Rectal smooth muscle tissue (tissue), 1 donor: ENCODE data around the gene PKIB.
"Not testable (repeated sequence)": the region's sequence is repeated elsewhere in the genome, so short reads cannot be mapped to it uniquely, and the experiment has no call there.

Experiments
- H3K27ac ChIP-seq: one replicate; pipeline ENCODE4 v1.7.0; 2013; ENCODE audit warnings: low read depth, low read length, inconsistent platforms
- H3K27me3 ChIP-seq: one replicate; pipeline ENCODE4 v1.7.0; 2013; ENCODE audit warnings: low read length; ENCODE audit not compliant: control insufficient read depth, insufficient read depth
- H3K36me3 ChIP-seq: one replicate; pipeline ENCODE4 v1.7.0; 2013; ENCODE audit warnings: low read length; ENCODE audit not compliant: control insufficient read depth, insufficient read depth
- H3K4me1 ChIP-seq: one replicate; pipeline ENCODE4 v1.7.0; 2013; ENCODE audit warnings: low read length; ENCODE audit not compliant: control insufficient read depth, insufficient read depth
- H3K4me3 ChIP-seq: one replicate; pipeline ENCODE4 v1.7.0; 2013; ENCODE audit warnings: low read length
- H3K9ac ChIP-seq: one replicate; pipeline ENCODE4 v1.7.0; 2013; ENCODE audit warnings: low read length

Gene PKIB

GRCh38 chr6:122623279-122623678 lies 13.1 kb downstream of the PKIB start:
- H3K4me3 ChIP-seq = no peak overlapping the region
- H3K27me3 ChIP-seq = no peaks in the 10 kb centered on the region
- no peak overlapping the region for H3K27ac ChIP-seq
- no peak overlapping the region for H3K9ac ChIP-seq
- no peaks in the 10 kb centered on the region for H3K4me1 ChIP-seq
- H3K36me3 ChIP-seq = no peaks in the 10 kb centered on the region

GRCh38 chr6:122624853-122625252 lies 14.6 kb downstream of the PKIB start:
- H3K27me3 ChIP-seq = no peaks in the 10 kb centered on the region
- H3K36me3 ChIP-seq = no peaks in the 10 kb centered on the region
- H3K9ac ChIP-seq = no peak overlapping the region
- no peak overlapping the region for H3K4me3 ChIP-seq
- no peaks in the 10 kb centered on the region for H3K4me1 ChIP-seq
- no peak overlapping the region for H3K27ac ChIP-seq

GRCh38 chr6:122628714-122629113 lies 18.5 kb downstream of the PKIB start:
- Histone ChIP-seq H3K9ac (no peak overlapping the region), H3K27me3 (no peaks in the 10 kb centered on the region), H3K36me3 (no peaks in the 10 kb centered on the region), H3K4me3 (no peak overlapping the region), H3K27ac (no peak overlapping the region), H3K4me1 (no peaks in the 10 kb centered on the region)

GRCh38 chr6:122631571-122632249 lies 21.5 kb downstream of the PKIB start:
- Histone ChIP-seq H3K36me3 (no peaks in the 10 kb centered on the region), H3K27me3 (no peaks in the 10 kb centered on the region), H3K4me1 (no peaks in the 10 kb centered on the region), H3K27ac (no peak overlapping the region), H3K9ac (no peak overlapping the region), H3K4me3 (no peak overlapping the region)

- no peak overlapping the region for H3K27ac ChIP-seq
- H3K36me3 ChIP-seq = no peaks in the 10 kb centered on the region
- H3K4me1 ChIP-seq = no peaks in the 10 kb centered on the region
- H3K9ac ChIP-seq = no peak overlapping the region
- H3K4me3 ChIP-seq = no peak overlapping the region
- H3K27me3 ChIP-seq = no peaks in the 10 kb centered on the region
Observed at GRCh38 chr6:122640366-122640765, 30.2 kb downstream of the PKIB start.

- Histone ChIP-seq H3K9ac (no peak overlapping the region), H3K4me3 (no peak overlapping the region), H3K27me3 (no peaks in the 10 kb centered on the region), H3K36me3 (no peaks in the 10 kb centered on the region), H3K27ac (no peak overlapping the region), H3K4me1 (no peaks in the 10 kb centered on the region)
Observed at GRCh38 chr6:122641819-122642218, 31.6 kb downstream of the PKIB start.

- H3K27me3 ChIP-seq, H3K9ac ChIP-seq, H3K27ac ChIP-seq: not testable (repeated sequence)
Observed at GRCh38 chr6:122642604-122643003, 32.4 kb downstream of the PKIB start.

GRCh38 chr6:122645256-122645655 lies 35.1 kb downstream of the PKIB start:
- Histone ChIP-seq H3K36me3 (no peaks in the 10 kb centered on the region), H3K9ac (no peak overlapping the region), H3K4me1 (no peaks in the 10 kb centered on the region), H3K4me3 (no peak overlapping the region), H3K27me3 (no peaks in the 10 kb centered on the region), H3K27ac (no peak overlapping the region)

More at GRCh38 chr6:122642604-122643003, 32.4 kb downstream of the PKIB start:
- not testable (repeated sequence) for H3K4me3 ChIP-seq, H3K4me1 ChIP-seq, H3K36me3 ChIP-seq

- Histone ChIP-seq H3K9ac (no peak overlapping the region), H3K4me1 (no peaks in the 10 kb centered on the region), H3K27ac (no peak overlapping the region), H3K36me3 (no peaks in the 10 kb centered on the region), H3K4me3 (no peak overlapping the region), H3K27me3 (no peaks in the 10 kb centered on the region)
Observed at GRCh38 chr6:122647765-122648164, 37.6 kb downstream of the PKIB start.

- Histone ChIP-seq H3K4me1 (no peaks in the 10 kb centered on the region), H3K27ac (no peak overlapping the region), H3K27me3 (no peaks in the 10 kb centered on the region), H3K4me3 (no peak overlapping the region), H3K9ac (no peak overlapping the region), H3K36me3 (no peaks in the 10 kb centered on the region)
Observed at GRCh38 chr6:122648726-122649125, 38.5 kb downstream of the PKIB start.

- H3K9ac ChIP-seq = no peak overlapping the region
- H3K36me3 ChIP-seq = no peaks in the 10 kb centered on the region
- H3K27me3 ChIP-seq = no peaks in the 10 kb centered on the region
- H3K4me3 ChIP-seq = no peak overlapping the region
- no peak overlapping the region for H3K27ac ChIP-seq
- H3K4me1 ChIP-seq = no peaks in the 10 kb centered on the region
Observed at GRCh38 chr6:122649701-122650100, 39.5 kb downstream of the PKIB start.

- no peak overlapping the region for H3K27ac ChIP-seq
- H3K4me3 ChIP-seq = no peak overlapping the region
- no peaks in the 10 kb centered on the region for H3K4me1 ChIP-seq
- no peaks in the 10 kb centered on the region for H3K27me3 ChIP-seq
- H3K36me3 ChIP-seq = no peaks in the 10 kb centered on the region
- no peak overlapping the region for H3K9ac ChIP-seq
Observed at GRCh38 chr6:122650403-122650802, 40.2 kb downstream of the PKIB start.

- no peaks in the 10 kb centered on the region for H3K36me3 ChIP-seq
- no peak overlapping the region for H3K9ac ChIP-seq
- no peaks in the 10 kb centered on the region for H3K4me1 ChIP-seq
- no peak overlapping the region for H3K4me3 ChIP-seq
- no peak overlapping the region for H3K27ac ChIP-seq
- H3K27me3 ChIP-seq = no peaks in the 10 kb centered on the region
Observed at GRCh38 chr6:122651031-122651430, 40.8 kb downstream of the PKIB start.
